OCI-M1 (cell line): Measurements from ENCODE around the gene STYXL2.
A peak's percentile ranks its signal among the peaks of the same experiment; 100 is the strongest.

Experiments used
- DNase-seq: peaks from one replicate; lab custom pipeline; 2025; lab: John Stamatoyannopoulos, UW

STYXL2 gene

DNA sequence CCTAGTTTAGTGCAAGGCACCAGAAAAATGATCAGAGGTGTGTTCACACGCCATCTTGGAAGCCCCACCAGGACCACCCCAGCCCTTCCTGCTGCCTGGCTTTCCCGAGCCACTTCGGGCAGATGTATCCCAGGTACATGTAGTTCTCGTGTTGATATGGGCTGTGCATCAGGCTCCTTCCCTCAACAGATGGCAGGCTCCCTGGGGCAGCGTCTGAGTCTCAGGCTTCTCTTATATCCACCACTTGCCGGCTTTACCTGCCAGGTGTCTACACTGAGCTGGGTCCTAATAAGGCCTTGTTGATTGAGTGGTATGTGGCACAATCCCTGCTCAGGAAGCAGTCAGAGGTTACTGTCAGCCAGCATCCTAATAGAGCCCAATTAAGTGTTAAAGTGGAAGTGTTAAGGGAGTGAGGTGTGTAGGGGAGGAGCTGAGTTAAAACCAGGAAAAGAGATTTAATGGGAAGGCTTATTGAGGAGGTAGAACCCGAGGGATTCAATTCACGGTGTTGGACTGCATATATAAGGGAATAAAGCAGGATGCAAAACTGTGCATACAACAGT, 12.2 kb upstream of the STYXL2 start:
- no peak for DNase-seq

DNA sequence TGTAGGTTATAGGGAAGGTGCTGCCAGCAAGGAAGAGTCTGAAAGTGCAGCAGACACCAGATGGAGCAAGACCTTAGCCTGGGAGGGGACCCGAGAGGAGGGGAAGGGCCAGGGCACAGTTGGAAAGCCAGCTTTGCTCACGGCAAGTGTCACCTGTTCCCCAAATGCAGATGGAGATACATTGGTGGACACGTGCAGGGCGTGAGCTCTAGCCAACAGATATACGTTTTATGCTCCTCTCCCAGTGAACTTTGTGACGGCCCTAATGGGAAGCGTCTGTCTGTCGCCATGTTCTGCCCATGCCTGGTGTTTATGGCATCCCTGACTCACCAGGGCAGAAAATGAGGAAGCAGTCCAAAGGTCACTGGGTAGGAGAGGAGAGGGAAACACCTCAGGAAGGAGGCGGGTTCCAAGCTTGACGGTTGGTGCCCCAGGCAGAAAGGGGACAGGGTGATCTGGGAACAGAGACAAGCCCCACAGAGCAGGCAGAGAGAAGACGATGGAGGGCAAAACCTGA, 11.3 kb upstream of the STYXL2 start:
- DNase-seq, result no peak

DNA sequence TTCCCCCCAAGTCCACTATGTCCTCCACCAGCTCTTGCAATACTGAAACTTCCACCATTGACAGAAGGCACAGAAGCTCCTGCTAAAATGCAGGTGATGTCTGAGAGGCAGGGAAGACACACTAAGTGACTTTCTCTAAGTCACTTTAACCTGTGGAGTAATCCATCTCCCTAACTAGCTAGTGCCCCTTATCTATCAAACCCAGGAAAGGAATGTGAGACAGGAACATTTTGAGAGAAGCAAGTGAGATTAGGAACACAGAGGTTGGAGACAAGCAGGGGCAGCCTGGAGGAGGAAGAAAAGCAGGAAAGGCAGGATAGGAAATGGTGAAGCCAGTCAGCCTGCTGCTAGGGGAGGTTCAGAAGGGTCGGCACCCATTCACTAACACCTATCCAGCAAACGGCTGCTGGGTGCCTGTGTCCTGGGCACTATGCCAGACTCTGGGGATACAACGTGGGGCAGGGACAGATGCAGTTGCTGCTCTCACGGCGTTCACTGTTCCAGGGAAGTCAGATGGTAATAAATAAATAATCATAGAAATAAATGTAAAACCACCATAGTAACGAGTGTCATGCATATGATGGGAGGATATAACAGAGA, 10.7 kb upstream of the STYXL2 start:
- no peak for DNase-seq

DNA sequence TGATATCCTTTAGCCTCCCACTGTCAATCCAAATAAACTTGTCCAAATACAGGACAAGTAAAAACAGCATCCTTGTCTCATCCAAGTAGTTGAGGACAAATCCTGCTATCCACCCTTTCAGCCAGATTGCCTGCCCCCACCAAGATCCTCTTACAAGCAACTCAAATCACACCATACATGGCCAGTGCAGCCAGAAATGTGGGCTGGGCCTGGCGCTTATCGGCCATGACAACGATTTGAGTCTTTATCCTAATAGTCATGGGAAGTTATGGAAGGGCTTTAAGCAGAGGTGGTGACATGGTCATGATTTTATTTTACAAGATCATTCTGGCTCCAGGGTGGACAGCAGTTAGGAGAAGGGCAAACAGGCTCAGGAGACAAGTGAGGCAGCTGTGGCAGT, 10.0 kb upstream of the STYXL2 start:
- DNase-seq, result no peak

DNA sequence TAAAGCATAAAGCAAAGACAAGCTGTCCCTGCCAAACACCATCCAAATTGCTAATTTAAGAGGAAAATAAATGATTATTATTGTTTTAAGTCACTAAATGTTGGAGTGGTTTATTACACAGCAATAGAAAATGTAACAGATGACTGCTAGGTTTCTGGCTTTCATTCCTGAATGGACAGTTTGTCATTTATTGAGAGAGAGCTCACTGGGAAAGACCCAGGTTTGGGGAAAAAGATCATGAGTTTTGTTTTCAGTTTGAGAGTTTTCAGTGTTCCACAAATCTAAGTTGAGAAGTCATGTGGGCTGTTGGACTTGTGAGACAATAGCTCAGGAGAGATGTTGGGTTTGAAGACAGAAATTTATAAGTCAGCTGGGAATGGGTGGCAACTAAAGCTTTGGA, 9.1 kb upstream of the STYXL2 start:
- no peak for DNase-seq

DNA sequence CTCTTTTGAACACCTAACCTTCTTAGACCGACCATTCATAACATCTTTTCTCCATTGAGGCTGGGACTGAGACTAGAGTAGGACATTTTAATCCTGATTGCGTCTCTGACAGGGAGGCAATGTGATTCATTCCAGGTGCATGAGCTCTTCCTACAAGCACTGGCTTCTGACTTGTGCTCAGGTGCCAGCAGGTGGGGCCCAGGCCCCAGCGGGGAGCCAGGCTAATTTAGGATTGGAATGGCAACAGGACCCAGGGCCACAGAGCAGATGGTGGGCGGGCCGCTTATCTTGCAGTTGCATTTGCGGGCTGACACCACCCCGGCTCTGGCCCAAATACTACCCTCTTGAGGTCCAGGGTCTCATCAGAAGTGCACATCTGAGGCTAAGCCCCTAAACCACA, 7.8 kb upstream of the STYXL2 start:
- no peak for DNase-seq

DNA sequence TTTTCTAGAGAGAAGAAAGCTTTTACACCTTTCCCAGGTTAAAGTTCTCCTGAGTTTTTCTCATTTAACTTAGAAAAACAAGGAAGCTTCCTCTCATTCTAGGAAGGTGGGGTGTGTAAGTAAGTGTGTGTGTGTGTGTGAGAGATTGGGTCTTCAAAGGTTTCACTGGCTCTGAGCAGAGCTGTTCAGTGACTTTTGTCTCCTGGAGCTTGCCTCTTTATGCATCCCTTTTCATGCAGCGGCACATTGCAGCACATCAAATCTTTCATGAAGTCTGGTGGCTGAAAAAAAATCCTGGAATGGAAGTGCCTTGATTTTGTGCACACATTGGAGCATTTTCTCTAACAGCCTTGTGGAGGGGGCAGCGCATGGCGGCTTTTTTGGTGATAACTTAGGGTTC, 7.1 kb upstream of the STYXL2 start:
- DNase-seq, result no peak

DNA sequence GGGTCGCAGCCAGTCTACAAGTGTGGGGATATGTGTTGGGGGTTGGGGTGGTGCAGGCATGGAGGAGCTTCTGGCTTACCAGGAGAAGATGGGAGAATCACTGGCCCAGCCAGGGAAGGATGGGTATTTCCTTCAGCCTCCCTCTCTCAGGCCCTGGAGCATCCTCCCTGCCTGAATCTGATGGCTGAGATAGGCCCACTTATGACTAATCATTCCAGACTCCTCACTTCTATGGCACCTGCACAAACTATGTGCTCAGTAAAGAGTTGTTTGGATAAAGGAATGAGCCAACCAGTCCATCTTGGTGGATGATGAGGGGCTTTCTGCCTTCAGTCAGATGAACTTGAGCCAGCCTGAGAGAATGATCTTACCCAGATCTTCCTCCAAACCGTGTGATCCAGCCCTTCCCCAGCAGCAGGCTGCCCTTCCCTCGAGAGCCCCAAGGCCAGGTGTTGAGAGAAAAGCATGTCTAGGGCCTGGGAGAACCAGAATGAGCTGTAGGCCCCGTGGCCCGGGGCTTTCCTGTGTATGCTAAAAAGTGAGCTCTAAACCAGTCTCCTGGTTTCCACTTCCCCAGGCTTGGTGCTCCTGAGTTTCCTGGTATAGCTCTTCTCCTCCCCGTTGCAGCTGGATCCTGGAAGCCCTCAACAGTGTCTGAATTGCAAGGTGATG, 5.0 kb upstream of the STYXL2 start:
- DNase-seq, result no peak

DNA sequence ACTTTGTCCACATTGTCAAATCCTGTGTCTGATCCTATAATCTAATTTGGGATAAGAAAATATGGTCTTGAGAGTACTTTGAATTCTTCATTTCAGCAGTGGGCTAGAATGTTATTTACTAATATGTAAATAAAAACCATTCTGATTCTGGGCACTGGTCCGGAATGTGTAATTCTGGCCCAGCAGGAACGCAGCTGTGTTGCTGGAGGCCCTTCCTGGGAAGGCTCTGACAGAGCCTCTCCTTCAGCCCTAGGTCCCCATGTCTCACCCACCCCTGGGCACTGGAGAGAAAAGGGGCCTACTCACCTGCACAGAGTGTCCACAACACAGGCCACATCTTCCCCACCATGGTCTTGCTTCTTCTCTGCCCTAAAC, 3.9 kb upstream of the STYXL2 start:
- DNase-seq, result no peak

DNA sequence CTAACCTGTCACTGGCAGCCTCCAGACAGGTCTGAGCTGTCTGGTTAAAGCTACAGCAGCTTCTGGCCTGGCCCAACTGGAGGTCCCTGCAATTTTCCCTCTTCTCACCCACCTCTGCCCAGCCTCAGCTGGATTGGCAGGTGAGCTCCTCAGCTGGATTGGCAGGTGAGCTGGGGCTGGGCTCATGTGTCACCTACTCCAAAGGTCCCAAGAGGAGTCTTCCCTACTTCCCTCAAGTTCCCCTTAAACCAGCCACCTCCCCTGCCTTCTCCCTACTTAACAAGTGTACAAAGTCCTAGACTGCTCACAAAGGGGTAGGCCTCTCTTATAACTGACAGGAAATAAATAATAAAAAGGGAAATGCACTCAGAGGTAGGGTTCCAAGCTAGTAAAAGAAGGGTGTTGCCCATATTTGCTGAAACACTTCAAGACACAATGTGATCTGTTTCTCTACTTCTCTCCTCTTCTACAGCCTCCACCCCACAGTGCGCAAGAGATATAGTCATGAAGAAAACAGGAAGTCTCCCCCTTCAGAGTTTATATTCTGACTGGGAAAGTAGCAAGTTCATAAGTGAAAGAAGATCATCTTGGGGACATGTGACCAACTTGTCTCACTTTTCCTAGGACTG, 3.4 kb upstream of the STYXL2 start, which contains the start of gene GPA33:
Gene GPA33, minus strand, starts transcription at position 64 of the 629 bp plus-strand sequence. CDS start 90 bp downstream, outside the sequence.
- DNase-seq, result peak; percentile 84

DNA sequence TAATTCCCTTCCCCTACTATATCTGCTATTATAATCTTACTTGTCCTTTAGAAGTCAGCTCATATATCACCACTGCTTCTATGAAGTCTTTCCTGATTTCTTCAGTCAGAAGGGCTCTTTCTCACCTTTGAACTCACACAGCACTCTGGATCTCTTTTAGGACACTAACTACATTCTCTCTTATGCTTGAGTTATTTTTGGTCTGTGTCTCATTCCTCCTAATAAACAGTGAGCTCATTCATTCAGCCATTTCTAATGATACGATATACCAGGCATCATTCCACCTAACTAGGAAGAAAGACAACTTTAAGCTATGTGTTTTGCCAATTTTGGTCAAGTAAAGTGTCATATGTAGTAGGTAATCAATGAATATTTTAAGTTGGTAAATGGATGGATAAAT, 1.2 kb upstream of the STYXL2 start:
- DNase-seq, result no peak

DNA sequence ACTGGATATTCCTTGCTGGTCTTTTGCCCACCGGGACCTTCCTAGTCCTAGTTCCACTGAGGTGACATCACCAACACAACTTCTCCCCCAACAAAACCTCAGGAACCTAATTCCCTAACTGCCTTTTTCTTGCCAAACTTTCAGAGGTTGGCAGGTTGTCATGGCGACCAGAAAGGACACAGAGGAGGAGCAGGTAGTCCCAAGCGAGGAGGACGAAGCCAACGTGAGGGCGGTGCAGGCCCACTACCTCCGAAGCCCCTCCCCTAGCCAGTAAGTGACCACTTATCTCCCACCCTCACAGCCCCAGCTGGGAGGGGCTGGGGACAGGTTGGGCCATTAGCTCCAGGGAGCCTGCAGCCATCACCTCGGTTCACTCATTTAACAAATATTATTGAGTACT, 815 bp downstream of the STYXL2 start:
- no peak for DNase-seq

DNA sequence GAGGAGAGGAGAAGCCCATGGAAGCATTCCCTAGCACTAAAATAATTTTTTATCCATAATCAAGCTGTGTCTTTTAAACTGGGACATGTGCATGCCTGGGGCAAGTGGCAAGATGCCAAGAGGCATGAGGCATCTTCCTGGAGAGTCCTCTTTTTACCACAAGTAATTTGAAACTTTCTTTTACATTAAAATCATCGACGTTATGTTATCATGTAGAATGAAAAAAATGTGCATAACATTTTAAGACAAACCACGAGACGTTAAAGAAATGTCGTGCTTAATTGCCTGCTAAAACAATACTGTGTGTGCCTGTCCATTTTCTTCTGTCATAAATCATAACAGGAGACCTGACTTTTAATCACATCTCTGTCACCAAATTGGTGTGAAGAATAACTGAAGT, 1.5 kb downstream of the STYXL2 start:
- no peak for DNase-seq

DNA sequence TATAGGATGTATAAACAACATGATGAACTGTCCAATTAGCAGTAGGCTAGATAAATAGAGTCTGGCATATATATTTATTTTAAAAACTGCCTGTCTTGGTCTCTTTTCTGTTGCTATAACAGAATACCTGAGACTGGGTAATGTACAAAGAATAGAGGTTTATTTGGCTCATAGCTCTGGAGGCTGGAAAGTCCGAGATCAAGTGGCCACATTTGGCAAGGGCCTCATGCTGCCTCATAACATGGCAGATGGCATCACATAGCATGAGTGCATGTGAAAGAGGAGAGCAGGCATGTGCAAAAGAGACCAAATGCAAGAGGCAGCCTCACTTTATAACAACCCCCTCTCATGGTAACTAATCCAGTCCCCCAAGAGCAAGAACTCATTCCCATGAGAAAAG, 6.0 kb downstream of the STYXL2 start:
- no peak for DNase-seq

DNA sequence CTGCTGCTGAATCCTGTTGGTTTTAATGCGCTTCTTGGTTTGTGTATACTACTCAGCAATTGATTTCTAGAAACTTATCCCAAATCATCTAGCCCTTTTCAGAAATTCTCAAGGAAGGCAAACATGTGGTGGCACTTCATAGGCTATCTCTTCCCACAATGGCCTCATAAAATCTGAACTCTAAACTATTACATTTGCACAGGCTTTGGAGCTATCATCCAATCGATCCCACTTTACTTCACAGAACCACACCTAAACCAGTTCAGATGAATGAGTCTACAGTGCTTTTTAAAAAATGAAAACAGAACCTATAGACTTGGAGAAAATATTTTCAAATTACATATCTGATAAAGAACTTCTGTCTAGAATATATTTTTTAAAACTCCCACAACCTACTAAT, 6.9 kb downstream of the STYXL2 start:
- no peak for DNase-seq

DNA sequence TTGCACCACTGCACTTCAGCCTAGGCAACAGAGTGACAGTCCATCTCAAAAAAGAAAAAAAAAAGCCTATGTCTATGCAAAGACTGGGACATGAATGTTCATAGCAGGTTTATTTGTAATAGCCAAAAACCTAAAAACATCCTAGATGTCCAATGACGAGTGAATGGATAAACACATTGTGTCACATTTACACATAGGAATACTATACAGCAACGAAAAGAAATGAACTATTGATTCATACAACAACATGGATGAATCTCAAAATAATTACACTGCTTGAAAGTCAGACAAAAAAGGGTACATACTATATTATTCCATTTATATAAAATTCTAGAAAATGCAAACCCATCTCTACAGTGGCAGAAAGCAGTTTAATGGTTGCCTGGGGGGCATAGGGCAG, 7.9 kb downstream of the STYXL2 start:
- DNase-seq, result no peak

DNA sequence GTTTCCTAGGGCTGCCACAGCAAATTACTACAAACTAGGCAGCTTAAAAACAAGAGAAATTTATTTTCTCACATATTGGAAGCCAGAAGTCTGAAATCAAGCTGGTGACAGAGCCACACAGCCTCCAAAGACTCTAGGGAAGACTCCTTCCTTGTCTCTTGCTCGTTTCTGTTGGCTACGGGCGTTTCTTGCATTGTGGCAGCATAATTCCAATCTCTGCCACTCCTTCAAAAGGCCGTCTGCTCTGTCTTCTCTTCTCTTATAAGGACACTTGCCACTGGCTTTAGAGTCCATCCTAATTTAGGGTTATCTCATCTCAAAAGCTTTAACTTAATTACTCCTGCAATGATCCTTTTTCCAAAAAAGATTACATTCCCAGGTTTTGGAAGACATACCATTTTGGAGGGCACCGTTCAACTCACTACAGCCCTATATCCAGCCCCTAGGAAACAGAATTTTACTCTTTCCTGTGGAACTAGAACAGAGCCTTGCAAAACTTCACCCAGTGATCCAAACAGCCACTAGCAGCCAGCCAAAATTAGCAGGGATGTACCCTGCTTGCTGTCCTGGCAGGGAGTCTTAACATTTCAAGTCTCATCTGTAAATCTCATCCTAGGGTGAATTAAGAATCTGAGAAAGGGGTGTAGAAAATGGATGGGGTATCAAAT, 9.2 kb downstream of the STYXL2 start:
- no peak for DNase-seq

DNA sequence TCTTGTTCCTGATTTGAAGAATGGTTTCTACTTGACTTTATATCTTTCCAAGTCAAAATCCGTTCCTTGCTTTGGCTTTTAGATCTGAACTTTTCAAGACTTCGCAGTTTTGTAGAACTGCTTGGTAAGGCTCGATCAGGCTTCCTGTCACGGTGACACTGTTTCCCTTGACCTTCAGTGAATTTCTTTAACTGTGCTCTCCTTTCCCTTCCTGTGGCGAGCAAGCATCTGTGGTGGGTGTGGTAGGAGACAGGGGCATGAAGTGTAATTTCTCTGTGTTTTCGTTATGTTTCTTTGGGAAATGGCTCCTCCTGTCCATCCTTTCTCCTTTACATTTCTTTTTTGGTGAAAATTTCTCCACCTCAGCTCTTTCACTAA, 10.4 kb downstream of the STYXL2 start:
- DNase-seq, result no peak

DNA sequence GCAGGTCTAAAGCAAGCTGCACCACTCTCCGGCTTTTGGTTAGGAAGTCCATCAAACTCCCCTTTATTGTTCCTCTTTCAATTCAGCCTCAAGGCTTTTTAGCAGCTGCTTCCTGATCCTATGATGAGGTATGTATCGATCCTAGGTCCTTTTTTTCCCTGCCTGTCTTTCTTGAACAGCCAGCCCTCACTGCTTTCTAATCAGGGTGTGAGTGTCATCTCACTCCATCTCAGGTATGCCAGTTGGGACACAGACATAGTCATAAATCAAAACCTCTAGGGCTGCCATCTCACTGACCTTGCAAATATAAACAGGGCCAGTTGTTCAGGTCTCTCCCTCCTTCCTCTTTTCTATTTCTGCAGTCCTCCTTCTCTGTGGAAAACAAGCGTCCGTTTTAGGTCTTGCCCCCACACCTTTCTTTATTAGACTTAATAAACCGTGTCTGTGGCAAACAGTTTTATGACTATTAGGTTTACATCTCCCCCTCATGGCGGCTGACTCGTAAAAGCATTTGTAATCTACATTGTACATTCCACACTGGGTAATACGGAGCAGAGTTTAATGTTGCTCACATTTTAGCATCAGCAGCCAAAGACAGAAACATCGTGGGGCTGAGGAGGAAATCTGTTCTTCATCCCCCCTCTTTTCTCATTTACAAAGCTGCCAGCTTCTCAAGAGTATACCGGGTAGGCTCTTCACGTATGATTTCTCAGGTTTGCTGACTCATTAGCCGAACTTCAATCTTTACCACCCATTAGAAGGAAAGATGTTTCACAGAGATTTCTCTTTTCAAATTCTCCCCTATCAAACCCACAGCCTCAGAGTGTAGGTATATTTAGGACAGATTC, 11.6 kb downstream of the STYXL2 start:
- DNase-seq, result peak; percentile 11

DNA sequence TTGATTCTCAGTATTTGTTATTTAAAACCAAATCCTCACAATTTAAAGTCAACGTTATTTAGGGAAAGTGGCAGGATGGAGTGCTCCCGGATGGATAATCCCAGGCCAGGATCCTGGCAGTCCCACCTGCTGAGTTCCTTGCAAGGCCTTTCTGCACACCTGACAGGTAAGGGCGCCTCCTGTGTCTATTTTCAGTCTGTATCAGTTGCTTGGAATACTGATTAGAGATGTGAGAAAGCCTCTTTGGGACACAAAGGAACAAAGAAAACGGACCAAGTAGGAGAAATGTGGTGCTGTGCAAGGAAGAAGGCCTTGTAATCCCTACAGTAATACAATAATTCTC, 12.2 kb downstream of the STYXL2 start:
- no peak for DNase-seq

DNA sequence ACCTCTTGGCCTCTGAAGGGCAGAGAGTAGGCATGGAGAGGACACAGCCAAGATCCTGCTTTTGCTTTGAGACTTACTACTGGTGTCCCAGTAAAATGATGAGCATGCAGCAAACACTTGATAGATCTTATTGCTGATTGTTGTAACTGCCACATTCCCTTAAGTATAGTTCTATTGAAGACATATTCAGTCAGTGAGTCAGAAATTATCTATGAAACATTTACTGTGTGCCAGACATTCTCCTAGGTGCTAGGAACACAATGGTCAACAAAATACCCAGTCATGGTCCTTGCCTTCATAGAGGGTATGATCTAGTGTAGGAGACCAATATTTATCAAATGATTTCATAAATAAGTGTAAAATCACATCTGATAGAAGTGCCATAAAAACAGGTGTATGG, 13.6 kb downstream of the STYXL2 start:
- DNase-seq, result no peak

DNA sequence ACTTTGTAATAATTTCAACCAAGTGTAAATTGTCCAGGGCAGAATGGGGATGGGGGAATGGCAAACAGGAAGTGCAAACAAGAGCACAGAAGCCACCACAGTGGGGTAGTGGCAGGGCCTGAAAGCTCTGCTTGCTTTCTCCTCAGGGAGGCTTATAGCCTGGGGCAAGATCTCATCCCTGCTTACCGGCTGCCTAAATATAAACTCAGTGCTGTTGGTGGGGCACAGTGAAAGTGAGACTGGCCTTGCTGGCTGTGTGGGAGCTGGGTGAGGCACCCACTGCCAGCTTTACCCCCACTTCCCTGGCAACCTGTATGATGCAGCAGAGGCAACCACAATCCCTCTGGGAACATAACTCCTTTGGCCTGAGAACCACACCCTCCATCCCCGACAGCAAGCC, 15.2 kb downstream of the STYXL2 start:
- no peak for DNase-seq
